Loucy (cell line): ENCODE results near the gene PRKCZ.

ENCODE experiments used
- H2AFZ ChIP-seq: fragments of 200-600 bp; sonication (generic); 2 replicates; pipeline ENCODE4 v1.6.0; 2016; ENCODE audit warnings: antibody characterized with exemption, mild to moderate bottlenecking, low read length, moderate library complexity
- H3F3A ChIP-seq: fragments of 200-600 bp; 2 replicates; pipeline ENCODE4 v1.6.0; 2016; ENCODE audit warnings: antibody characterized with exemption, low read depth, mild to moderate bottlenecking
- H3K27me3 ChIP-seq: fragments of 200-600 bp; sonication (generic); 2 replicates; pipeline ENCODE4 v1.6.1; 2014; ENCODE audit warnings: low read length, mild to moderate bottlenecking; ENCODE audit not compliant: insufficient read depth, poor library complexity, severe bottlenecking
- H3K36me3 ChIP-seq: fragments of 200-600 bp; sonication (generic); 2 replicates; pipeline ENCODE4 v1.6.1; 2016; ENCODE audit warnings: low read length; ENCODE audit not compliant: insufficient read depth
- H3K4me1 ChIP-seq: fragments of 200-600 bp; sonication (generic); 2 replicates; pipeline ENCODE4 v1.5.1; 2014; ENCODE audit warnings: low read length, mild to moderate bottlenecking; ENCODE audit not compliant: insufficient read depth, poor library complexity, severe bottlenecking
- H3K4me2 ChIP-seq: fragments of 200-600 bp; sonication (generic); 2 replicates; pipeline ENCODE4 v1.6.0; 2014; ENCODE audit warnings: antibody characterized with exemption, low read length, low read depth, mild to moderate bottlenecking; ENCODE audit not compliant: poor library complexity, severe bottlenecking
- H3K4me3 ChIP-seq: fragments of 200-600 bp; sonication (generic); 2 replicates; pipeline ENCODE4 v1.5.1; 2014; ENCODE audit warnings: low read length, mild to moderate bottlenecking, mixed read lengths; ENCODE audit not compliant: poor library complexity, severe bottlenecking
- H3K79me2 ChIP-seq: fragments of 200-600 bp; sonication (generic); 2 replicates; pipeline ENCODE4 v1.6.1; 2014; ENCODE audit warnings: low read length; ENCODE audit not compliant: insufficient read depth
- H3K9ac ChIP-seq: fragments of 200-600 bp; sonication (generic); 2 replicates; pipeline ENCODE4 v1.6.0; 2014; ENCODE audit warnings: mild to moderate bottlenecking, low read depth, low read length, moderate library complexity; ENCODE audit not compliant: poor library complexity, severe bottlenecking
- H3K9me2 ChIP-seq: fragments of 200-600 bp; sonication (generic); replicated peaks from 2 replicates; pipeline ENCODE4 v1.6.1; 2016; ENCODE audit warnings: low read depth, low read length, mixed read lengths
- H3K9me3 ChIP-seq: fragments of 200-600 bp; sonication (generic); 2 replicates; pipeline ENCODE4 v1.6.1; 2014; ENCODE audit warnings: mild to moderate bottlenecking, antibody characterized with exemption, low read length, low read depth; ENCODE audit not compliant: insufficient read depth
- H4K20me1 ChIP-seq: fragments of 200-600 bp; sonication (generic); 2 replicates; pipeline ENCODE4 v1.6.0; 2014; ENCODE audit warnings: antibody characterized with exemption, low read length, mild to moderate bottlenecking; ENCODE audit not compliant: insufficient read depth, poor library complexity, severe bottlenecking
- EZH2phosphoT487 ChIP-seq: fragments of 200-600 bp; IDR thresholded peaks from 2 replicates; pipeline ENCODE4 v1.6.1; 2018; ENCODE audit warnings: antibody characterized with exemption, mild to moderate bottlenecking, moderate library complexity, borderline replicate concordance
- TF ChIP-seq, protein P1 (sequence below): fragments of 200-600 bp; sonication (generic); conservative IDR thresholded peaks from 2 replicates; pipeline ENCODE4 v1.5.1; 2014; ENCODE audit warnings: mild to moderate bottlenecking, antibody characterized with exemption, low read length

Gene PRKCZ

DNA sequence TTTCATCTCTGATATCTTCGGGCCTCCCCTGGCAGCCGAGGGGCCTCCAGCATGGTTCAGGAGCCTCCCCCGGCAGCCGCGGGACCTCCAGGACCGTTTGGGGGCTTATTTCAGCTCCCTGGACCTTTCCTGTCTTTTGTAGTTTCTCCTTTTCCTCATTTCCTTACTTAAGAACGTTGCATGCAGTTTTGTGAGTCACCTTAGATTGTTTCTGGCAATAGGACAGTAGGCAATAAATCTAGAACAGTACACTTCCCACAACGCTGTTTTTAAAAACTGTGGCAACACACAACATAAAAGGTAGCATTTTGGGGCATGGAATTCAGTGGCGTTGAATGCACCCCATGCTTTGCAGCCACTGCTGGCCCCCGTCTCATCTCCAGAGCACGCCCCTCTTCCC is 120.0 kb downstream of the PRKCZ start:
- H3K4me2 ChIP-seq = no peak overlapping the region
- no peaks in the 10 kb centered on the region for H3F3A ChIP-seq
- no peak overlapping the region for H2AFZ ChIP-seq
- no peaks in the 10 kb centered on the region for H3K27me3 ChIP-seq
- H3K9ac ChIP-seq = no peak overlapping the region
- no peaks in the 10 kb centered on the region for H4K20me1 ChIP-seq
- H3K36me3 ChIP-seq = no peaks in the 10 kb centered on the region
- no peaks in the 10 kb centered on the region for H3K79me2 ChIP-seq
- no peak for TF ChIP-seq EZH2phosphoT487
- TF ChIP-seq, protein P1, sequence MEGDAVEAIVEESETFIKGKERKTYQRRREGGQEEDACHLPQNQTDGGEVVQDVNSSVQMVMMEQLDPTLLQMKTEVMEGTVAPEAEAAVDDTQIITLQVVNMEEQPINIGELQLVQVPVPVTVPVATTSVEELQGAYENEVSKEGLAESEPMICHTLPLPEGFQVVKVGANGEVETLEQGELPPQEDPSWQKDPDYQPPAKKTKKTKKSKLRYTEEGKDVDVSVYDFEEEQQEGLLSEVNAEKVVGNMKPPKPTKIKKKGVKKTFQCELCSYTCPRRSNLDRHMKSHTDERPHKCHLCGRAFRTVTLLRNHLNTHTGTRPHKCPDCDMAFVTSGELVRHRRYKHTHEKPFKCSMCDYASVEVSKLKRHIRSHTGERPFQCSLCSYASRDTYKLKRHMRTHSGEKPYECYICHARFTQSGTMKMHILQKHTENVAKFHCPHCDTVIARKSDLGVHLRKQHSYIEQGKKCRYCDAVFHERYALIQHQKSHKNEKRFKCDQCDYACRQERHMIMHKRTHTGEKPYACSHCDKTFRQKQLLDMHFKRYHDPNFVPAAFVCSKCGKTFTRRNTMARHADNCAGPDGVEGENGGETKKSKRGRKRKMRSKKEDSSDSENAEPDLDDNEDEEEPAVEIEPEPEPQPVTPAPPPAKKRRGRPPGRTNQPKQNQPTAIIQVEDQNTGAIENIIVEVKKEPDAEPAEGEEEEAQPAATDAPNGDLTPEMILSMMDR = no peak
- H3K4me1 ChIP-seq = no peaks in the 10 kb centered on the region
- no peaks in the 10 kb centered on the region for H3K9me2 ChIP-seq
- H3K9me3 ChIP-seq = no peaks in the 10 kb centered on the region
- no peak overlapping the region for H3K4me3 ChIP-seq

DNA sequence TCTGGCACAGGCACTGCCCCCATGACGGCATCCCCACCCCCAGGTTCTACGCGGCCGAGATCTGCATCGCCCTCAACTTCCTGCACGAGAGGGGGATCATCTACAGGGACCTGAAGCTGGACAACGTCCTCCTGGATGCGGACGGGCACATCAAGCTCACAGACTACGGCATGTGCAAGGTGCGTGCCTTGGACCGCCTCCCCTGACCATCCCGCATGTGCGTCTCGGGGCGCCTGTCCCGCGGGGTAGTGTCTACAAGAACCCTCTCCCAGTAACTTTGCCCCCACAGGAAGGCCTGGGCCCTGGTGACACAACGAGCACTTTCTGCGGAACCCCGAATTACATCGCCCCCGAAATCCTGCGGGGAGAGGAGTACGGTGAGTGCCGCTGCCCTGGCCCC is 121.8 kb downstream of the PRKCZ start:
- H3K27me3 ChIP-seq = no peaks in the 10 kb centered on the region
- no peaks in the 10 kb centered on the region for H3K4me1 ChIP-seq
- TF ChIP-seq EZH2phosphoT487 = no peak
- TF ChIP-seq, protein P1 = no peak
- H3K9me3 ChIP-seq = no peaks in the 10 kb centered on the region
- no peak overlapping the region for H3K4me2 ChIP-seq
- no peaks in the 10 kb centered on the region for H3K79me2 ChIP-seq
- H3K4me3 ChIP-seq = no peak overlapping the region
- no peaks in the 10 kb centered on the region for H3K36me3 ChIP-seq
- H3K9me2 ChIP-seq = no peaks in the 10 kb centered on the region
- H3K9ac ChIP-seq = no peak overlapping the region
- no peaks in the 10 kb centered on the region for H3F3A ChIP-seq
- H4K20me1 ChIP-seq = no peaks in the 10 kb centered on the region
- no peak overlapping the region for H2AFZ ChIP-seq

DNA sequence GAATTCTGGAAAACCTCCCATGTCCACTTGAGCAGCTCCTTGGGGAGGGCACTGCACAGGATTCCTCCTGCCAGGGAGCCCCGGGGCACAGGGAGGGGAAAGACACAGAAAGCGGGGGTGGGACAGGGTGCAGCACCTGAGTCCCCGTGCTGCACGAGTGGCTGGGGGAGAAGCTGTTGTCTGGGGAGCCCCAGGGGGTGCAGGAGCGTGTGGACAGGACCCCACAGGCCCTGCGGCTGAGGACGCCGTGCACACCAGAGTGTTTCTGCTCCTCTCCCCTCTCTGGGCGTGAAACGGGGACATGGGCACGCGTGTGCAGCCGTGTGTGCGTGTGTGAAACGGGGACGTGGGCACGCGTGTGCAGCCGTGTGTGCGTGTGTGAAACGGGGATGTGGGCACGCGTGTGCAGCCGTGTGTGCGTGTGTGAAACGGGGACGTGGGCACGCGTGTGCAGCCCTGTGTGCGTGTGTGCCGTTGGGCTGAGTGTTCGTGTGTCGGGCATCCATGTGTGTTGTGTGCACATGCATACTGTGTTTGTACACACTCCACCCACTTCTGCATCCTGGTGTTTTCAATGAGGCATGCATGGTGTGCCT is 122.4 kb downstream of the PRKCZ start:
- no peaks in the 10 kb centered on the region for H3K9me3 ChIP-seq
- no peak overlapping the region for H3K4me2 ChIP-seq
- H3F3A ChIP-seq = no peaks in the 10 kb centered on the region
- H3K9me2 ChIP-seq = no peaks in the 10 kb centered on the region
- no peak overlapping the region for H2AFZ ChIP-seq
- H3K36me3 ChIP-seq = no peaks in the 10 kb centered on the region
- no peak overlapping the region for H3K9ac ChIP-seq
- TF ChIP-seq EZH2phosphoT487 = no peak
- TF ChIP-seq, protein P1 = no peak
- H3K4me3 ChIP-seq = no peak overlapping the region
- H3K27me3 ChIP-seq = no peaks in the 10 kb centered on the region
- no peaks in the 10 kb centered on the region for H3K4me1 ChIP-seq
- no peaks in the 10 kb centered on the region for H3K79me2 ChIP-seq
- no peaks in the 10 kb centered on the region for H4K20me1 ChIP-seq
